MM.1S (cell line): ENCODE measurements around the gene ALS2.

Experiments used
- CTCF ChIP-seq: fragments of 300-600 bp; sonication (generic); IDR thresholded peaks from 2 replicates; pipeline ENCODE4 v1.5.1; 2016; ENCODE audit warnings: antibody characterized with exemption, low read length, mixed read lengths
- EZH2phosphoT487 ChIP-seq: fragments of 300-600 bp; sonication (generic); IDR thresholded peaks from 2 replicates; pipeline ENCODE4 v1.6.1; 2018; ENCODE audit warnings: antibody characterized with exemption, low read length

DNA sequence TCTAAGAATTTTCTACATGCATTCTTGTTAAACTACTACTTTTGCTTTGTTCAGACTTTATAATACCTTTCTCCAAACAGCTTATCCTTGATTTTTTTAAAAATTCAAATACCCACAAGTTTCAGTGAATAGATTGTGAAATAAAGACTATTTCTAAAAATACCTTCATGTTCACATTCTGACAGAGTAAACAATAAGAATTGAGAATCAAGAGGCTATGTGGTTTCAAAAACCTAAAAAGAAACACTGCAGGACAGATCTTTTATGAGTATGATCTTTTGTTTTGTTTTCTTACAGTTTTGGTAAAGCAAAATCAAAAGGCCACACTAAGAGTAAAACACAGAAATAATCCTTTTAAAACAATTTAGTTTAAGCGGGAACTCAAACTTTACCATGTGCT is 21.2 kb downstream of the ALS2 start:
- TF ChIP-seq CTCF (no peak), EZH2phosphoT487 (no peak)
